Upper lobe of left lung (tissue), 4 donors: ENCODE results near the gene MAP1LC3A.

Source experiments
- CTCF ChIP-seq, 6 experiments: fragments of 450-650 bp in 4 of 6; fragments of 200-600 bp in 2 of 6; sonication (generic) in 2 of 6; IDR thresholded peaks; one replicate each; pipeline ENCODE4 v1.5.1; 2016 to 2019; ENCODE audit warnings: antibody characterized with exemption in 6 of 6
- EP300 ChIP-seq, 4 donors: sonication (generic); formaldehyde crosslinking; IDR thresholded peaks; one replicate each; pipeline ENCODE4 v1.5.1; 2017; ENCODE audit warnings: antibody characterized with exemption in 4 of 4, control low read depth in 2 of 4
- POLR2A ChIP-seq, 4 donors: fragments of 450-650 bp; IDR thresholded peaks; one replicate each; pipeline ENCODE4 v1.5.1; 2016 to 2017; ENCODE audit warnings: antibody characterized with exemption in 4 of 4, mild to moderate bottlenecking in 2 of 4
- POLR2AphosphoS5 ChIP-seq, 2 donors: sonication (generic); formaldehyde crosslinking; IDR thresholded peaks; one replicate each; pipeline ENCODE4 v1.5.1; 2017; ENCODE audit warnings: antibody characterized with exemption in 2 of 2

DNA sequence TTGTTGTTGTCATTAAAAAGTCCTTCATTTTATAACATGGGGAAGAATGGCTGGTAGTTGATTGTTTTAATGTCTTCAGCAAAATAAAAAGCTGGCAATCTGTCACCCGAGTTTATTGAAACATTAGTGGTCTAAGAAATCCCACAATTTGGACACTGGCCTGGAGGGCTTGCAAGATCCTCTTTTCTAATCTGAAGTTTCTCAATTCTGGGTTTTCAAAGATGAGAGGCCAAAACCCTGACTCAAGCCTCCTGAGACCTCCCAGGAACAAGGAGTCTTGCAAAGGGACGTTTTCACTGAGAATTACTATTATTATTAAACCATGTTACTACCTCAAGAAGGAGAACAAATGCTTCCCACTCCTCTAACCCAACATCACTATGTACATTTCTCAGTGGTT is 19.5 kb downstream of the MAP1LC3A start:
- TF ChIP-seq CTCF (IDR thresholded peaks at IDR 0.05): no peak
- TF ChIP-seq EP300 (IDR thresholded peaks at IDR 0.05): no peak
- TF ChIP-seq POLR2AphosphoS5 (IDR thresholded peaks at IDR 0.05): no peak
- no peak for TF ChIP-seq POLR2A (IDR thresholded peaks at IDR 0.05)
